ENCODE results near the gene AARS1.
"Not testable (repeated sequence)": the region's sequence is repeated elsewhere in the genome, so short reads cannot be mapped to it uniquely, and the experiment has no call there.

Gene AARS1

GRCh38 chr16:70276392-70276791 lies 12.9 kb downstream of the AARS1 start:
- H3K4me3 ChIP-seq (ENCODE audit: low read depth in 1 of 2, low read length in 2 of 2): no peak overlapping the region
- H3K36me3 ChIP-seq (ENCODE audit: control insufficient read depth in 1 of 2, insufficient read depth in 2 of 2, low read length in 2 of 2): peaks cover 19 to 65% of the 10 kb centered on the region in 2 donors
- H3K9me3 ChIP-seq (ENCODE audit: control insufficient read depth in 1 of 2, low read length in 2 of 2): no peaks in the 10 kb centered on the region
- H3K4me1 ChIP-seq (ENCODE audit: control insufficient read depth in 1 of 2, insufficient read depth in 2 of 2, low read length in 2 of 2): no peaks in the 10 kb centered on the region
- no peak overlapping the region for H3K9ac ChIP-seq (ENCODE audit: low read depth in 1 of 2, low read length in 2 of 2)
- no peak overlapping the region for H3K27ac ChIP-seq (ENCODE audit: low read depth, low read length)
- H3K27me3 ChIP-seq (ENCODE audit: control insufficient read depth in 1 of 2, insufficient read depth in 2 of 2, low read length in 2 of 2): no peaks in the 10 kb centered on the region

DNA sequence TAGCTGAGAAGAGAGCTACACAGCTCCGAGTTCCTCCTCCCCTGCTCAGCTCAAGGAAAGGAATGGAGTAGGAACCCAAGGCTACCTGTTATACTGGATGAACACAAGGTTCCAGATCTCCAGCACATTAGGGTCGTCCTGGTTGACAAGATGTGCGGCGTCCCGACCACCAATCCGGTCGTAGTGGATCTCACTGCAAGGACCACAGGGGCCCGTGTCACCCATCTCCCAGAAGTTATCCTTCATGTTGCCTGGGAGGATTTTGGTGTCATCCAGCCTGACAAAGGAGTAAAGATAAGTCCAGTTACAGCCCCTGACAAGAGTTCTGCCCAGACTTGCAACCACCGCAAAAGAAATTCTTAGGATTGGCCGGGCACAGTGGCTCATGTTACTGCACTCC lies 17.6 kb downstream of the AARS1 start:
- H3K27ac ChIP-seq (ENCODE audit: low read depth, low read length): no peak overlapping the region
- no peaks in the 10 kb centered on the region for H3K9me3 ChIP-seq (ENCODE audit: control insufficient read depth in 1 of 2, low read length in 2 of 2)
- H3K4me3 ChIP-seq (ENCODE audit: low read depth in 1 of 2, low read length in 2 of 2): no peak overlapping the region
- H3K27me3 ChIP-seq (ENCODE audit: control insufficient read depth in 1 of 2, insufficient read depth in 2 of 2, low read length in 2 of 2): no peaks in the 10 kb centered on the region
- H3K36me3 ChIP-seq (ENCODE audit: control insufficient read depth in 1 of 2, insufficient read depth in 2 of 2, low read length in 2 of 2): peaks cover 24 to 69% of the 10 kb centered on the region in 2 donors
- no peak overlapping the region for H3K9ac ChIP-seq (ENCODE audit: low read depth in 1 of 2, low read length in 2 of 2)
- H3K4me1 ChIP-seq (ENCODE audit: control insufficient read depth in 1 of 2, insufficient read depth in 2 of 2, low read length in 2 of 2): no peaks in the 10 kb centered on the region

DNA sequence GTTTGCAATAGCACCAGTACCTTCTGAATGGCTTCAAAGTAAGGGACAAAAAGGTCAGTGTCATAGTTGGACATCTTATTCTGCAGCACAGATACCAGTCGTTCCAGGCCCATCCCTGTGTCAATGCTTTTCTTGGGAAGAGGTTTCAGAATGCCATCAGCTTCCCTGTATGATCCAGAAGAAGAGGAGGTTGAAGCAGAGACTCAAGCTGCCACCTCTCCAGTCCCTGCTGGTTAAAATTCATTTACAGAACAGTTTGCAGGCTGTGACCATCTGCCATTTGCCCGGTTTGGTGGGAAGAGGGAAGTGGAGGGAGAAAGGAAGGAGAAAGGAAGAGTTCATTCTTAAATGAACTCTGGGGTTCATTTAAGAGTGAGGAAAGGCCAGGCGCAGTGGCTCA lies 19.1 kb downstream of the AARS1 start:
- H3K4me1 ChIP-seq (ENCODE audit: control insufficient read depth in 1 of 2, insufficient read depth in 2 of 2, low read length in 2 of 2): no peaks in the 10 kb centered on the region
- peaks cover 24 to 71% of the 10 kb centered on the region in 2 donors for H3K36me3 ChIP-seq (ENCODE audit: control insufficient read depth in 1 of 2, insufficient read depth in 2 of 2, low read length in 2 of 2)

GRCh38 chr16:70269471-70269870 lies 19.8 kb downstream of the AARS1 start:
- H3K4me3 ChIP-seq (ENCODE audit: low read depth in 1 of 2, low read length in 2 of 2): no peak overlapping the region
- H3K27ac ChIP-seq (ENCODE audit: low read depth, low read length): no peak overlapping the region
- no peaks in the 10 kb centered on the region for H3K4me1 ChIP-seq (ENCODE audit: control insufficient read depth in 1 of 2, insufficient read depth in 2 of 2, low read length in 2 of 2)
- no peak overlapping the region for H3K9ac ChIP-seq (ENCODE audit: low read depth in 1 of 2, low read length in 2 of 2)
- peaks cover 30 to 78% of the 10 kb centered on the region in 2 donors for H3K36me3 ChIP-seq (ENCODE audit: control insufficient read depth in 1 of 2, insufficient read depth in 2 of 2, low read length in 2 of 2)
- H3K9me3 ChIP-seq (ENCODE audit: control insufficient read depth in 1 of 2, low read length in 2 of 2): no peaks in the 10 kb centered on the region
- H3K27me3 ChIP-seq (ENCODE audit: control insufficient read depth in 1 of 2, insufficient read depth in 2 of 2, low read length in 2 of 2): no peaks in the 10 kb centered on the region

More for the DNA sequence above, 19.1 kb downstream of the AARS1 start:
- Histone ChIP-seq H3K9me3 (ENCODE audit: control insufficient read depth in 1 of 2, low read length in 2 of 2) (no peaks in the 10 kb centered on the region), H3K9ac (ENCODE audit: low read depth in 1 of 2, low read length in 2 of 2) (no peak overlapping the region), H3K4me3 (ENCODE audit: low read depth in 1 of 2, low read length in 2 of 2) (no peak overlapping the region), H3K27me3 (ENCODE audit: control insufficient read depth in 1 of 2, insufficient read depth in 2 of 2, low read length in 2 of 2) (no peaks in the 10 kb centered on the region), H3K27ac (ENCODE audit: low read depth, low read length) (no peak overlapping the region)

- H3K27me3 ChIP-seq (ENCODE audit: control insufficient read depth in 1 of 2, insufficient read depth in 2 of 2, low read length in 2 of 2); H3K4me1 ChIP-seq (ENCODE audit: control insufficient read depth in 1 of 2, insufficient read depth in 2 of 2, low read length in 2 of 2); H3K4me3 ChIP-seq (ENCODE audit: low read depth in 1 of 2, low read length in 2 of 2); H3K9ac ChIP-seq (ENCODE audit: low read depth in 1 of 2, low read length in 2 of 2); H3K9me3 ChIP-seq (ENCODE audit: control insufficient read depth in 1 of 2, low read length in 2 of 2); H3K27ac ChIP-seq (ENCODE audit: low read depth, low read length): not testable (repeated sequence)
- H3K36me3 ChIP-seq (ENCODE audit: control insufficient read depth in 1 of 2, insufficient read depth in 2 of 2, low read length in 2 of 2): peaks cover 30 to 85% of the 10 kb centered on the region in 2 donors
Measured at GRCh38 chr16:70267922-70268321, 21.4 kb downstream of the AARS1 start.

GRCh38 chr16:70267516-70267915 lies 21.8 kb downstream of the AARS1 start:
- Histone ChIP-seq H3K27ac (ENCODE audit: low read depth, low read length) (no peak overlapping the region), H3K9ac (ENCODE audit: low read depth in 1 of 2, low read length in 2 of 2) (no peak overlapping the region), H3K4me3 (ENCODE audit: low read depth in 1 of 2, low read length in 2 of 2) (no peak overlapping the region), H3K4me1 (ENCODE audit: control insufficient read depth in 1 of 2, insufficient read depth in 2 of 2, low read length in 2 of 2) (no peaks in the 10 kb centered on the region), H3K27me3 (ENCODE audit: control insufficient read depth in 1 of 2, insufficient read depth in 2 of 2, low read length in 2 of 2) (no peaks in the 10 kb centered on the region), H3K9me3 (ENCODE audit: control insufficient read depth in 1 of 2, low read length in 2 of 2) (no peaks in the 10 kb centered on the region), H3K36me3 (ENCODE audit: control insufficient read depth in 1 of 2, insufficient read depth in 2 of 2, low read length in 2 of 2) (peaks cover 31 to 85% of the 10 kb centered on the region in 2 donors)

DNA sequence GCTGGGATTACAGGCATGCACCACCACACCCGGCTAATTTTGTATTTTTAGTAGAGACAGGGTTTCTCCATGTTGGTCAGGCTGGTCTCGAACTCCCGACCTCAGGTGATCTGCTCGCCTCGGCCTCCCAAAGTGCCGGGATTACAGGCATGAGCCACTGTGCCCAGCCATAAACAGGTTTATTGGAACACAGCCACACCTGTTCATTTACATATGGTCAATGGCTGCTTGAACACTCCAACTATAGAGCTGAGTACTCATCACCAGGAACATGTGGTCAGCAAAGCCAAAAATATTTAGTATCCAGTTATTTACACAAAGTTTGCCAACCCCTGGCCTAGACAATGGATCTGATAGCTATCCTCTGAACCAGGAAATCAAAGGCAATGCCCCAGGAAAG lies 29.4 kb downstream of the AARS1 start:
- H3K4me1 ChIP-seq (ENCODE audit: control insufficient read depth in 1 of 2, insufficient read depth in 2 of 2, low read length in 2 of 2); H3K27me3 ChIP-seq (ENCODE audit: control insufficient read depth in 1 of 2, insufficient read depth in 2 of 2, low read length in 2 of 2); H3K4me3 ChIP-seq (ENCODE audit: low read depth in 1 of 2, low read length in 2 of 2); H3K9me3 ChIP-seq (ENCODE audit: control insufficient read depth in 1 of 2, low read length in 2 of 2); H3K9ac ChIP-seq (ENCODE audit: low read depth in 1 of 2, low read length in 2 of 2); H3K27ac ChIP-seq (ENCODE audit: low read depth, low read length): not testable (repeated sequence)
- H3K36me3 ChIP-seq (ENCODE audit: control insufficient read depth in 1 of 2, insufficient read depth in 2 of 2, low read length in 2 of 2): peaks cover 43 to 83% of the 10 kb centered on the region in 2 donors

- Histone ChIP-seq H3K4me3 (ENCODE audit: low read depth in 1 of 2, low read length in 2 of 2) (no peak overlapping the region), H3K4me1 (ENCODE audit: control insufficient read depth in 1 of 2, insufficient read depth in 2 of 2, low read length in 2 of 2) (no peaks in the 10 kb centered on the region), H3K9me3 (ENCODE audit: control insufficient read depth in 1 of 2, low read length in 2 of 2) (no peaks in the 10 kb centered on the region), H3K27ac (ENCODE audit: low read depth, low read length) (no peak overlapping the region), H3K36me3 (ENCODE audit: control insufficient read depth in 1 of 2, insufficient read depth in 2 of 2, low read length in 2 of 2) (peaks cover 44 to 84% of the 10 kb centered on the region in 2 donors), H3K9ac (ENCODE audit: low read depth in 1 of 2, low read length in 2 of 2) (no peak overlapping the region), H3K27me3 (ENCODE audit: control insufficient read depth in 1 of 2, insufficient read depth in 2 of 2, low read length in 2 of 2) (no peaks in the 10 kb centered on the region)
Measured at GRCh38 chr16:70258946-70259345, 30.4 kb downstream of the AARS1 start.

- Histone ChIP-seq H3K4me1 (ENCODE audit: control insufficient read depth in 1 of 2, insufficient read depth in 2 of 2, low read length in 2 of 2) (no peaks in the 10 kb centered on the region), H3K4me3 (ENCODE audit: low read depth in 1 of 2, low read length in 2 of 2) (no peak overlapping the region), H3K27ac (ENCODE audit: low read depth, low read length) (no peak overlapping the region), H3K9me3 (ENCODE audit: control insufficient read depth in 1 of 2, low read length in 2 of 2) (no peaks in the 10 kb centered on the region), H3K36me3 (ENCODE audit: control insufficient read depth in 1 of 2, insufficient read depth in 2 of 2, low read length in 2 of 2) (peaks cover 47 to 86% of the 10 kb centered on the region in 2 donors), H3K9ac (ENCODE audit: low read depth in 1 of 2, low read length in 2 of 2) (no peak overlapping the region), H3K27me3 (ENCODE audit: control insufficient read depth in 1 of 2, insufficient read depth in 2 of 2, low read length in 2 of 2) (no peaks in the 10 kb centered on the region)
Measured at GRCh38 chr16:70258065-70258464, 31.2 kb downstream of the AARS1 start.

- Histone ChIP-seq H3K9ac (ENCODE audit: low read depth in 1 of 2, low read length in 2 of 2) (no peak overlapping the region), H3K4me3 (ENCODE audit: low read depth in 1 of 2, low read length in 2 of 2) (no peak overlapping the region), H3K4me1 (ENCODE audit: control insufficient read depth in 1 of 2, insufficient read depth in 2 of 2, low read length in 2 of 2) (no peaks in the 10 kb centered on the region), H3K27me3 (ENCODE audit: control insufficient read depth in 1 of 2, insufficient read depth in 2 of 2, low read length in 2 of 2) (no peaks in the 10 kb centered on the region), H3K27ac (ENCODE audit: low read depth, low read length) (no peak overlapping the region), H3K9me3 (ENCODE audit: control insufficient read depth in 1 of 2, low read length in 2 of 2) (no peaks in the 10 kb centered on the region), H3K36me3 (ENCODE audit: control insufficient read depth in 1 of 2, insufficient read depth in 2 of 2, low read length in 2 of 2) (peaks cover 52 to 86% of the 10 kb centered on the region in 2 donors)
Measured at GRCh38 chr16:70257391-70257790, 31.9 kb downstream of the AARS1 start.

GRCh38 chr16:70255574-70255973 lies 33.7 kb downstream of the AARS1 start:
- peaks cover 0 to 4% of the 10 kb centered on the region in 2 donors for H3K4me1 ChIP-seq (ENCODE audit: control insufficient read depth in 1 of 2, insufficient read depth in 2 of 2, low read length in 2 of 2)
- H3K36me3 ChIP-seq (ENCODE audit: control insufficient read depth in 1 of 2, insufficient read depth in 2 of 2, low read length in 2 of 2): peaks cover 44 to 75% of the 10 kb centered on the region in 2 donors
- H3K9ac ChIP-seq (ENCODE audit: low read depth in 1 of 2, low read length in 2 of 2): no peak overlapping the region
- H3K4me3 ChIP-seq (ENCODE audit: low read depth in 1 of 2, low read length in 2 of 2): no peak overlapping the region
- H3K27me3 ChIP-seq (ENCODE audit: control insufficient read depth in 1 of 2, insufficient read depth in 2 of 2, low read length in 2 of 2): no peaks in the 10 kb centered on the region
- no peaks in the 10 kb centered on the region for H3K9me3 ChIP-seq (ENCODE audit: control insufficient read depth in 1 of 2, low read length in 2 of 2)
- no peak overlapping the region for H3K27ac ChIP-seq (ENCODE audit: low read depth, low read length)
